GM19239 (cell line): Measurements from ENCODE around the gene S100A11.
"Not testable (repeated sequence)": the region's sequence is repeated elsewhere in the genome, so short reads cannot be mapped to it uniquely, and the experiment has no call there.

Experiments
- DNase-seq: peaks from one replicate; pipeline ENCODE4 v3.0.0; 2011; ENCODE audit warnings: low spot score; ENCODE audit not compliant: insufficient read length
- FAIRE-seq: peaks from 2 replicates; lab custom pipeline; 2011; peaks lifted over from hg19 to GRCh38; lab: Jason Lieb, UNC

S100A11 gene

DNA sequence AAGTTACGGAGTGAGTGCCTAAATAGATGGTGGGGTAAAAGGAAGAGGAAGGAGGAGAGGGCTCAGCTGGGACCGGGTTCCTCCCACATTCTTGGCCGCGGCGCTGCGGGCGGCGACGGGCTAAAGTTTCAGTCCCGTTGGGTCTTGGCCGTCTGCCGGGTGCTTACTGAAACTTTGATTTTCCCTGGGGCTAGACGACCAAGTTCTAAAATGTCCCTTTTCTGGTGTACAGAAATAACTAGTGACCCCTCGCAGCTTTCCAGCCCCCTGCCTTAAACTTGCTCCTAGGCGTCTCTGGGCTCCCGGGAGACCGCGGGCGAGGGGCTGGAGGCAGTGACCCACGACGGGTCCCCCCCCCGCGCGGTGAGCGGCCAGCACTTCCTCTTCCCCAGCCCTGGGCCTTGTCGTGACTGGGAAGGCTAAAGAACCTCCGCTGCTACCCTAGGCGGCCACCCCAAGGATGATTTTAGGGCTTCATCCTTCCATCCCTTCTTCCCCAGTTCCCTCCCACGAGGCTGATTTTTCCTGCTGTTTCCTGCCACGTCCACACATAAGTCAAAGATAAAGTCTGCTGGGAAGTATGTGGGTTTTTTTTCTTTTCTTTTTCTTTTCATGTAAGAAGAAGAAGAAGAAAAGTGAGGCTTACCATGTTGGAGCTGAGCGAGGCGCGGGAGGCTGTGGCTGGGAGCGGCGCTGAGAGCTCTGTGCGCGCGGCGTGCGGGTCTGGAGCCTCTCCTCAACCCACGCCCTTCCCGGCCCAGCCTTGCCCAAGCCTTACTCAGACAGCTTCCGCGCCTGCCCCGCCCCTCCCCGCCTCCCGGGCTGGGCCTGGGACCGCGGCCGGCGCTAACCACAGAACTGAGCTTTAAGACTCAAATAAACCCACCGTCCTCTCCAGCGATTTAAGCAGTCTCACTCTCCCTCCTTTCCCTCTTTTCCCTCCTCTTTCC lies at the start of gene S100A11:
TSS of gene S100A11 (minus strand) at position 738 of the 950 bp plus-strand sequence. CDS start at position 649, 89 bp downstream.
- DNase-seq (peak; percentile 35), FAIRE-seq (peak; percentile 67)

GRCh38 chr1:152084853-152085252 lies 48.0 kb upstream of the S100A11 start:
- DNase-seq: no peak
- no peak for FAIRE-seq

DNA sequence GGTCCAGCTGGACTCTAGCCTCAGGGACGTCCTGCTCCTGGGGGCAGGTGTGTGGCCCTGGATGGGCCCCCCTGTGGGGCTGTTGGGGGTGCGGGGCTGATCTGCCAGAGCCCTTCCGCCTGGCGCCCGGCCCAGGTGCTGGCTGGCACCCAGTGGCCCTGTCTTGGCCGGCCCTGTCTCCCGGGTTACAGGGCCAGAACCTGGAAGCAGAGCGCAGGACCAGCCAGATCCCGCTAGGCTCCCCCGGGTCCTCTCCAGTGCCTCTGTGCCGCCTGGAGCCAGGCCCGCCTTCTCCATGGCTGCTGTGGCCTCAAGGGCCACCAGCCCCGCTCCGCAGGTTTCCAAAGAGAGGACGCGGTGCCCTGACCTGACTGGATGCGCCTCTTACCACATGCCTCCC lies 44.2 kb upstream of the S100A11 start:
- DNase-seq, FAIRE-seq: not testable (repeated sequence)

DNA sequence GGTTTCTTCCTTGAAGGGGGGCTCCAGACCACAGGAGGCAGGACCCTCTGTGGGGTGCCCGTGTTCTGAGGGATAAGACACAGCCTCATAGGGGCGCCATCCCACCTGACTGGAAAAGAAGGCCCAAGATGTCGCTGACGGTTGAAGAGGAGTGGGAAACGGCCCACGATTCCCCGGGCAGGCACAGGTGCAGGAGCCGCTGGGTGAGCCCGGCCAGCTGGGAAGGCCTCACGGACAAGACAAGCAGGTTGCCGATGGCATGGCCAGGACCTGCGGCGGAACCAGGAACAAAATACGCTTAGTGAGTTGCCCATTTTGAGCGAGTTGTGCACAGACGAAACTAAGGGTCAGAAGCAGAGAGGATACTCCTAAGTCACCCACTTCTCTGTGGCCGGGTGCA lies 43.7 kb upstream of the S100A11 start:
- FAIRE-seq, DNase-seq: not testable (repeated sequence)

DNA sequence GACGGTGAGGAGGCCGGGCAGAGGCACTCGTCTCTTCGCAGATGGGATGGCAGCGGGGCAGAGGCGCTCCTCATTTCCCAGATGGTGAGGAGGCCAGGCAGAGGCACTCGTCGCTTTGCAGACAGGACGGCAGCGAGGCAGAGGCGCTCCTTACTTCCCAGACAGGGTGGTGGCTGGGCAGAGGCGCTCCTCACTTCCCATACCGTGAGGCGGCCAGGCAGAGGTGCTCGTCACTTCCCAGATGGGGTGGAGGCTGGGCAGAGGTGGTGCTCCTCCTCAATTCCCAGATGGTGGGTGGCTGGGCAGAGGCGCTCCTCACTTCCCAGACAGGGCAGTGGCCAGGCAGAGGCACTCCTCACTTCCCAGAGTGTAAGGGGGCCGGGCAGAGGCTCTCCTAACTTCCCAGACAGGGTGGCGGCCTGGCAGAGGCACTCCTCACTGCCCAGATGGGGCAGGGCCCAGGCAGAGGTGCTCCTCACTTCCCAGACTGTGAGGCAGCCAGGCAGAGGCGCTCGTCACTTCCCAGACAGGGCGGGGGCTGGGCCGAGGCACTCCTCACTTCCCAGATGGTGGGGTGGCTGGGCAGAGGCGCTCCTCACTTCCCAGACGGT lies 42.1 kb upstream of the S100A11 start:
- DNase-seq (no peak), FAIRE-seq (no peak)

- FAIRE-seq: no peak
- DNase-seq: no peak
Observed at GRCh38 chr1:152072311-152072710, 35.5 kb upstream of the S100A11 start.

- DNase-seq: no peak
- FAIRE-seq: no peak
Observed at GRCh38 chr1:152071123-152071522, 34.3 kb upstream of the S100A11 start.

DNA sequence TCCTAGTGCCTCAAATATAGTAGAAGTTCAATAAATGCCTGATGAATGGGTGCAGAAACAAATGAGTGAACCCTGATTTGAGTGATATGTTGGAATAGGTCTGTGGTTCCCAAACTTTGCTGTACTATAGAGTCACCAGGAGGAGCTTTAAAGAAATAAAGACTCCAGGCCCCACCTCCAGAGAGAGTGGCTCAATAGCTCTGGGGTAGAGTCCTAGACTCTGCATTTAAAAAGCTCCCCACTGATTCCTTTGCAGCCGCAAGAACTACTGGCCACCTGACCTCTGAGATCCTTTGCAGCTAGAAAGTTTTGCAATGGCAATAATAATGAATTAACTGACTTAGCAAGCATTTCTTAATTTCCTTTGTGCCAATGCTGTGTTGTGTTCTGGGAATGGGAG lies 31.1 kb upstream of the S100A11 start:
- FAIRE-seq: no peak
- DNase-seq: no peak

DNA sequence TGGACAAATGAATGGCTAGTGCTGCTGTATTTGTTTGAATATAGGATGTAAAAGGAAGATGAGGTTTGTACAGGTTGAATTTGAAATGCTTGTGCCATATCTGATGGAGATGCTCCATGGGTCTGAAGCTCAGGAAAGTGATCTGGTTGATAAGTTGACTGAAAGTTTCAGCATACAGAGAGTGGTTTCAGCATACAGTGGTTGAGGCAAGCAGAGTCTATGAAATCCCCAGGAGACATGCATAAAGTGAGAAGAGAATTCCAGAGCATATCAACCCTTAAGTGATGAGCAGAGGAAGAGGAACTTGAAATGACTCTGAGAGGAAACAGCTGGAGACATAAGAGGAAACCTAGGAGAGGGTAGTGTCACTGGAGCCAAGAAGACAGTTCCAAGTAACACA lies 30.3 kb upstream of the S100A11 start:
- no peak for DNase-seq
- no peak for FAIRE-seq

GRCh38 chr1:152061952-152062351 lies 25.1 kb upstream of the S100A11 start:
- DNase-seq: no peak
- no peak for FAIRE-seq

DNA sequence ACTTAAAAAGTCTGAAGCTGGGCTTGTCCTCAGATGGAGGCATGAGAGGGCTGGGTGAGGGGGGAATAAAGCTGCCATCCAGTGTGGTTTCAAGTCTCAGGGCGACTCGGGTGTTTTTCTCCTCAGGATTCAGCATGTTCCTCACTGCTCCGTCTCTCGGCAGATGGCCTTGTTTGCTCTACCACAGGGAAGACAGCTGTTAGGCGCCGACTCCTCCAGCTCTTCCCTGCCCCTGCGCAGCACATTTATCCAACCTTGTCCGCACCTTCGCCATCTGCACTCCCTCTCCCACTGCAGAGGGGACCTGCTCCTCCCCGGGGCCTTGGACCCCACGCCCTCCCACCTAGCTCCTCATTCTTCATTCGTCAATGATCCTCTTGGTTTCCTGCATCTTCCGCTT lies 16.6 kb upstream of the S100A11 start:
- no peak for DNase-seq
- no peak for FAIRE-seq

DNA sequence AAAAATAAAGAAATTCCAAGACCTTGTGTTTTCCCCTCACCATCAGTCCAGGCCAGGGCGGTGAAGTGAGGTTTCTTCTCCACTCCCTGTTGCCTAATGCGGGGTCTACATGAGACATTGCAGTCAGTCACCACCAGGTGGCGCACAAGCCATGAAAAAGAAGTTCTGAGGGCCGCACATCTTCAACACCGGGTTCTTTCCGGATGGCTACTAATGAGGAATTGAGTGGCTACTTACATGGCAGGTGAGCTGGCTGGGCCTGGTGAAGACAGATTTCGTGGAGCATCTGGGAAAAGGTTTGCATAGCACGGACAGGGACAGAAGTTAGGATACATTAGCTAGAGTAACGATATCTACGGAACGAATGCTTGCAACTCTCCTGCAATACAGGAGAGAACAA lies 15.8 kb upstream of the S100A11 start:
- FAIRE-seq: peak; percentile 95
- no peak for DNase-seq

- FAIRE-seq: no peak
- DNase-seq: no peak
Observed at GRCh38 chr1:152050886-152051675, 14.3 kb upstream of the S100A11 start.

GRCh38 chr1:152049291-152050083 lies 12.7 kb upstream of the S100A11 start:
- DNase-seq: no peak
- no peak for FAIRE-seq

- FAIRE-seq: no peak
- no peak for DNase-seq
Observed at GRCh38 chr1:152048416-152049009, 11.7 kb upstream of the S100A11 start.

GRCh38 chr1:152047730-152048415 lies 11.1 kb upstream of the S100A11 start:
- DNase-seq: peak; percentile 52
- peak; percentile 88 for FAIRE-seq

DNA sequence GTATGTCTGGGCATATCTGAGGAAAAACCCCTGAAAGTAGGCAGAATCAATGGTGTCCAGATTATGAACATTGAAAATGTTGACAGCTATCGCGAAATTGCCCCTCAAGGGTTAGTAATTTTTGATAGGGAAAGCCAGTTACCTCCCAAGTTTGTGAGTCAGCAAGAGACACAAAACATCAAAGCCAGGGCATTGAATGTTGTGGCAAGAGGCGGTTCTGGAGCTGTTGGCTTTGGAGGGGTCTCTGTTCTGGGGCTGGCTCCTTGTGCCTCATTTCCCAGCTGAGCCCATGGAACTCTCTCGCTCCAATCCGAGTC lies 10.6 kb upstream of the S100A11 start:
- FAIRE-seq (no peak), DNase-seq (no peak)

DNA sequence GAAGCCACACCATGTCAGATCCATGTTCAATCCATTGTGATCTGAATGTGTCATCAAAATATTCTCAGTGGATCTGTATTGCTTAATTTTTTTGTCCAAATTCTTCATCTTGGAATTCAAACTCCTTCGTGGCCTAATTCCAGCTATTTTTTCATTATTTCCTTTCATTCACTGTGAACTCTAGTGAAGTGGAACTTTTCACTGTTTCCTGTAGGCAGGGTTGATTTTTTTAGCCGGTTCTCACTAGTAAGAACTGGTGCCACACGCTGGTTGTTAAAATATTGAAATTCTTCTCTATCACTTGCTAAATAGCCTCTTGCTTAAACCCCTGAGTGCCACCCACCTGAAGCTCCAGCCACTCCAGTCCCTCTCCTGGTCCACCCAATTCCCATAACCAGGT lies 7.6 kb upstream of the S100A11 start:
- DNase-seq: no peak
- FAIRE-seq: no peak

- DNase-seq: no peak
- no peak for FAIRE-seq
Observed at GRCh38 chr1:152043870-152044269, 7.1 kb upstream of the S100A11 start.
